Heart right ventricle (tissue), 16 donors: ENCODE measurements around the gene DNAJC16. TPM values are rescaled to one million over a fixed set of nuclear protein-coding genes. Genes with fewer than 3 reads are reported as not detected.

ENCODE experiments used
- ATAC-seq, 8 donors: fragments of 200-7000 bp; cut with Tn5 transposase; one replicate each; pipeline ENCODE4 v1.9.1; 2020; ENCODE audit warnings: mild to moderate bottlenecking in 8 of 8, moderate library complexity in 8 of 8, moderate number of reproducible peaks in 1 of 8
- DNase-seq, 2 donors: peaks; one replicate each; pipeline ENCODE4 v3.0.0-alpha.2; 2020
- H3K27ac ChIP-seq, 10 donors: fragments of 200-600 bp; sonication (generic) in 2 of 10; one replicate each; pipeline versions ENCODE4 v1.5.0 to v1.8.0; 2020 to 2022; ENCODE audit warnings: mild to moderate bottlenecking in 3 of 10
- H3K27me3 ChIP-seq, 7 donors: fragments of 200-600 bp; one replicate each; pipeline ENCODE4 v1.8.0; 2021 to 2022; ENCODE audit warnings: mild to moderate bottlenecking in 2 of 7
- H3K36me3 ChIP-seq, 9 donors: fragments of 200-600 bp; sonication (generic) in 1 of 9; one replicate each; pipeline versions ENCODE4 v1.5.0 to v1.8.0; 2020 to 2022; ENCODE audit warnings: mild to moderate bottlenecking in 2 of 9
- H3K4me1 ChIP-seq, 9 donors: fragments of 200-600 bp; sonication (generic) in 1 of 9; one replicate each; pipeline versions ENCODE4 v1.5.0 to v1.8.0; 2020 to 2022; ENCODE audit warnings: mild to moderate bottlenecking in 4 of 9
- H3K4me3 ChIP-seq, 10 donors: fragments of 200-600 bp; sonication (generic) in 2 of 10; one replicate each; pipeline versions ENCODE4 v1.5.0 to v1.8.0; 2020 to 2022; ENCODE audit warnings: mild to moderate bottlenecking in 7 of 10, moderate library complexity in 2 of 10
- H3K9me3 ChIP-seq, 11 donors: fragments of 200-600 bp in 10 of 11; sonication (generic) in 2 of 11; one replicate each; pipeline versions ENCODE4 v1.5.0 to v1.8.0; 2013 to 2022; ENCODE audit warnings: mild to moderate bottlenecking in 2 of 11, control low read depth in 1 of 11, moderate library complexity in 1 of 11
- WGBS, 2 donors: extraction: QIAGEN DNeasy Blood & Tissue Kit; methylation state at CpG; one replicate each; pipeline ENCODE4 v1.1.7; 2013; ENCODE audit warnings: inconsistent platforms in 1 of 2; 5-methylcytosine and 5-hydroxymethylcytosine counted together
- intact Hi-C, 10 donors: fragments of 100-400 bp; cut with DNase I; formaldehyde crosslinking; loops; one replicate each; pipeline versions ENCODE4 v1.11.1 to v1.14.2; 2022
- polyA plus RNA-seq, 2 donors: library from polyadenylated mRNA; stranded (reverse); fragments of 200-250 nt; gene quantifications; one replicate each; pipeline ENCODE4 v1.2.3, GENCODE V29; 2013
- total RNA-seq, 10 donors: library from RNA; stranded (reverse); fragmentation: NEBNext Ultra II Directional in 3 of 10; extraction: Animal tissue kit (Norgen Biotek cat#: 25700) in 3 of 10; gene quantifications; one replicate each; pipeline versions ENCODE4 v1.2.1 to v1.2.4, GENCODE V29; 2021 to 2023
- TF ChIP-seq, protein P1 (sequence below), 9 donors: fragments of 200-600 bp; sonication (generic) in 2 of 9; IDR thresholded peaks; one replicate each; pipeline versions ENCODE4 v1.5.0 to v1.8.0; 2021 to 2022; ENCODE audit warnings: antibody characterized with exemption in 9 of 9, mild to moderate bottlenecking in 5 of 9, moderate library complexity in 1 of 9
- donor health status: Arrhythmogenic right ventricular cardiomyopathy.
- donor health status: ischemic (EF 13 %, LVEDD 7.1; RV severe dilation, severe dysfunction).
- donor health status: healthy with polysubstance abuse.
- donor health status: DM: no; HTN: yes; CAD: no.
- donor health status: DM: no; HTN: no; CAD: no.
- donor health status: ischemic (EF 25% LVEDD 6.9; RV normal size, moderate dysfunction).
- donor health status: ischemic (EF 25% LVEDD 5.7; RV mildly dilated, moderate dysfunction).
- donor health status: healthy.
- donor health status: DM: yes; HTN: yes; CAD: no.
- donor health status: Ischemic cardiomyopathy.
- donor health status: ischemic (EF 35%, LVEDD 5.7; RV mildly dilated, moderate dysfunction).
- donor health status: nonischemic (EF 11% LVEDD 7.7; RV severe dilation, severe dysfunction).
- donor health status: DM: yes; HTN: yes; CAD: no.
- donor health status: PGD.
- donor health status: ischemic (EF 29% LVEDD 5.4; RV normal size, mild dysfunction).
- donor health status: nonischemic (EF 23%, LVEDD 6.1; RV moderate dilation, normal function).

Gene DNAJC16
- total and polyA plus RNA-seq, 12 donors: 4.7 to 22.8 (median 18.3) TPM

DNA sequence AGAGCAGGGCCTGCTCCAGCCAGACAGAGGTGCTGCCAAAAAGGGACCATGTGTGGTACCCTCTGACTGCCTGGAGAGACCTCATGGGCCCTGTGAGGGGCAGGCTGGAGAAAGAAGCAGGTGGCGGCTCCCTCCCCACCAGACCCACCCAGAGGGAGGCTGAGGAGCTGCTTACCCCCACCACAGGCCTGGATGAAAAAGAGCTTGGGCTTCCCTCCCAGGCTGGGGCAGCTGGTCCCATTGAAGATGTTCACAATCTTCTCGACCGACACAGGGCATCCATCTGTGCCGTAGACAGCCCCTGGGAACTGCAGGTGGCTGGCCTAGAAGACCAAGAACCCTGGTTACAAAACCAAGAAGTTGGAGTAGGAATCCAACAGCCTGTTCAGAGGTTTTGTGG is 22.2 kb upstream of the DNAJC16 start:
- peaks cover 0 to 73% (median 11%) of the 10 kb centered on the region in 9 donors for H3K36me3 ChIP-seq
- TF ChIP-seq, protein P1, sequence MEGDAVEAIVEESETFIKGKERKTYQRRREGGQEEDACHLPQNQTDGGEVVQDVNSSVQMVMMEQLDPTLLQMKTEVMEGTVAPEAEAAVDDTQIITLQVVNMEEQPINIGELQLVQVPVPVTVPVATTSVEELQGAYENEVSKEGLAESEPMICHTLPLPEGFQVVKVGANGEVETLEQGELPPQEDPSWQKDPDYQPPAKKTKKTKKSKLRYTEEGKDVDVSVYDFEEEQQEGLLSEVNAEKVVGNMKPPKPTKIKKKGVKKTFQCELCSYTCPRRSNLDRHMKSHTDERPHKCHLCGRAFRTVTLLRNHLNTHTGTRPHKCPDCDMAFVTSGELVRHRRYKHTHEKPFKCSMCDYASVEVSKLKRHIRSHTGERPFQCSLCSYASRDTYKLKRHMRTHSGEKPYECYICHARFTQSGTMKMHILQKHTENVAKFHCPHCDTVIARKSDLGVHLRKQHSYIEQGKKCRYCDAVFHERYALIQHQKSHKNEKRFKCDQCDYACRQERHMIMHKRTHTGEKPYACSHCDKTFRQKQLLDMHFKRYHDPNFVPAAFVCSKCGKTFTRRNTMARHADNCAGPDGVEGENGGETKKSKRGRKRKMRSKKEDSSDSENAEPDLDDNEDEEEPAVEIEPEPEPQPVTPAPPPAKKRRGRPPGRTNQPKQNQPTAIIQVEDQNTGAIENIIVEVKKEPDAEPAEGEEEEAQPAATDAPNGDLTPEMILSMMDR (IDR thresholded peaks at IDR 0.05): no peak
- ATAC-seq: no peak
- intact Hi-C loops: loop anchor here in 4 of 10 donors (5.0 to 10.0 kb wide), 2 partner anchors 180 to 182 kb away; no protein-coding TSS in a partner anchor
- 93 to 97% methylated on average over 4 of the region's 4 CpGs for WGBS, 2 donors
- H3K9me3 ChIP-seq: no peaks in the 10 kb centered on the region
- no peaks in the 10 kb centered on the region for H3K27me3 ChIP-seq
- peaks cover 0 to 23% (median 7%) of the 10 kb centered on the region in 9 donors for H3K4me1 ChIP-seq
- H3K4me3 ChIP-seq: no peak overlapping the region
- H3K27ac ChIP-seq: no peak overlapping the region
- no peak for DNase-seq

DNA sequence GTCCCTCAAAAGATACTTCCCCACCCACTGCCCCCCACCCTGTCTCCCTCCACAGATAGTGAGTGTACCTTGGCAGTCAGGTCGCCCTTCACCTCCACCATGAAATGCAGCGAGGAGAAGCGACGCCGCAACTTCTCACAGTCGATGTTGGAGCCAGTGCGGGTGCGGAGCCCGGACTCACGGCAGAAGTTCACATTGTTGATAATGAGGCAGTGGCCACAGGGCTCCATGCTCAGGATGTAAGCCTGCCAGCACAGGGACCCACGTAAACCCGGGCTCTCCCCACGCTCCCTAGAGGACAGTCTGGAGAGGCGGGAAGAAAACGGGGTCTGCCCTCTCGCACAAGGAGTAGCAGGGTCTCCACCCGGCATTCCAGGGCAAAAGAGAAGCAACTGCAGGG is 19.8 kb upstream of the DNAJC16 start:
- intact Hi-C loops: loop anchor here in 3 of 10 donors (10.0 kb wide), 1 partner anchor 182 kb away; no protein-coding TSS in a partner anchor
- ATAC-seq (peak in 2 of 8 donors; percentile 3 to 31), DNase-seq (no peak)
- TF ChIP-seq, protein P1 (IDR thresholded peaks at IDR 0.05): no peak
- no peaks in the 10 kb centered on the region for H3K9me3 ChIP-seq
- H3K27me3 ChIP-seq: no peaks in the 10 kb centered on the region
- H3K4me3 ChIP-seq: no peak overlapping the region
- WGBS, 2 donors: 90 to 92% methylated on average over 17 of the region's 17 CpGs
- peak overlapping the region in 2 of 10 donors; percentile 9 to 35 for H3K27ac ChIP-seq
- H3K4me1 ChIP-seq: peaks cover 0 to 23% (median 7%) of the 10 kb centered on the region in 9 donors
- peaks cover 0 to 60% (median 11%) of the 10 kb centered on the region in 9 donors for H3K36me3 ChIP-seq

DNA sequence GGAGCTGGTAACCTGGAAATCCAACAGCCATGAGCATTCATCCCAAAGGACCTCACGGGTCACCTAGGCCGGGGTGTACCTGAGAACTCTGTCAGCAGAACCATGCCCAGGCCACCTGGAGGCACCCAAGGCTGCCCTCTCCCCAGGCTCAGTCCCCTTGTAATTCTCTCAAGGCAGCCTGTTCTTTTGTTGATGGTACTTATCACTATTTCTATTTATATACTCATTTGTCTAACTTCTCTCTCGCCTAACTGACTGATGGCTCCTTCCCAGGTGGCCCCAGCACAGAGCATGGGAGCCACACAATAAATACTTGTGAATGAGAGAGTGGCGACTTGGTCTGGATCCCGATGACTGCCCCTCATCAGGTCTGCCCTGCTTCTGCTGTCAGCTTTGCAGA is 19.4 kb upstream of the DNAJC16 start:
- Histone ChIP-seq H3K36me3 (peaks cover 0 to 60% (median 11%) of the 10 kb centered on the region in 9 donors), H3K27me3 (no peaks in the 10 kb centered on the region), H3K27ac (peak overlapping the region in 2 of 10 donors; percentile 9 to 35), H3K9me3 (no peaks in the 10 kb centered on the region), H3K4me1 (peaks cover 0 to 23% (median 7%) of the 10 kb centered on the region in 9 donors), H3K4me3 (no peak overlapping the region)
- TF ChIP-seq, protein P1 (IDR thresholded peaks at IDR 0.05): no peak
- peak in 1 of 2 donors; percentile 23 for DNase-seq
- 42 to 73% methylated on average over 5 of the region's 5 CpGs for WGBS, 2 donors
- intact Hi-C loops: loop anchor here in 3 of 10 donors (10.0 kb wide), 1 partner anchor 182 kb away; no protein-coding TSS in a partner anchor
- ATAC-seq: peak; percentile 53 to 80 (median 70)

DNA sequence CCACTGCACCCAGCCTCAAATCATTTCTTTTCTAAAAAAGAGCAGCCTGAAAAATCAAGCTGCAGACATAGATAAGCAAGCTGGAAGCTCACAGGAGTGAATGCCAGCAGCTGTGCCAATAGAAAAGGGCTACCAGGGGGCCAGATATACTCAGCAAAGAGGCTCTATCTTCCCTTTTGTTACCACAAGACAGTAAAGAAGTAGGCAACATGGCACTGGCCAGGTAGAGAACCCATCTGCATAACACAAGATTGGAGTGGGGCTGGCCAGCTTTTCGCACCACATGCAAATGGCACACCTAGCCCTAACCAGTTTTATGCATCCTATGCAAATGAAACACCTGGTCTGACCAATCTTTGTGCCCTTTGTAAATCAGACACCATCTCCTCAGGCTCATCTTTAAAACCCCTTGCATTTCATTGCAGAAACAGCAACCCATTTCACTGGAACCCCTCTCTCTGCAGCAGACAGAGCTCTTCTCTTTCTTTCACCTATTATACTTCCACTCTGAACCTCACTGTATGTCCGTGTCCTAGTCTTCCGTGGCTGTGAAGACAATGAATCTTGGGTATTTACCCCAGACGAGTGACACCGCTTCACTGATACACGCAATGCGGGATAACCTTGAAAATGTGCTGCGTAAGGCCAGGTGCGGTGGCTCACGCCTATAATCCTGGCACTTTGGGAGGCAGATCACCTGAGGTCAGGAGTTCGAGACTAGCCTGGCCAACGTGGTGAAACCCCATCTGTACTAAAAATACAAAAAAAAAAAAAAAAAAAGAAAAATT is 17.8 kb upstream of the DNAJC16 start:
- WGBS, 2 donors: 89 to 90% methylated on average over 12 of the region's 12 CpGs
- no peak overlapping the region for H3K4me3 ChIP-seq
- H3K27ac ChIP-seq: no peak overlapping the region
- H3K4me1 ChIP-seq: peaks cover 0 to 23% (median 7%) of the 10 kb centered on the region in 9 donors
- intact Hi-C loops: loop anchor here in 3 of 10 donors (10.0 kb wide), 1 partner anchor 184 kb away; no protein-coding TSS in a partner anchor
- H3K9me3 ChIP-seq: no peaks in the 10 kb centered on the region
- DNase-seq: no peak
- peaks cover 0 to 58% (median 8%) of the 10 kb centered on the region in 9 donors for H3K36me3 ChIP-seq
- H3K27me3 ChIP-seq: no peaks in the 10 kb centered on the region
- ATAC-seq: no peak
- TF ChIP-seq, protein P1 (IDR thresholded peaks at IDR 0.05): no peak
